Panc1 (cell line): ENCODE data around the gene DNM3. TPM values are rescaled to one million over a fixed set of nuclear protein-coding genes. Genes with fewer than 3 reads are reported as not detected.

Experiments used
- ATAC-seq: fragments of 200-7000 bp; cut with Tn5 transposase; 2 replicates; pipeline ENCODE4 v1.9.1; 2020; ENCODE audit warnings: mild to moderate bottlenecking, moderate library complexity
- BruUV-seq: library from RNA; stranded (reverse); fragments of 400-500 nt; replicated peaks from 2 replicates; lab custom pipeline; 2021; lab: Mats Ljungman, UMichigan
- CTCF ChIA-PET: fragments of 300-600 bp; sonication (Branson Sonifier 250); formaldehyde crosslinking; loops from one replicate; lab custom pipeline; 2022; ENCODE audit warnings: antibody characterized with exemption; lab: Charles Lee
- POLR2A ChIA-PET: fragments of 300-600 bp; sonication (Branson Sonifier 250); formaldehyde crosslinking; loops from one replicate; lab custom pipeline; 2022; ENCODE audit warnings: antibody characterized with exemption; lab: Charles Lee
- DNase-seq: peaks from one replicate; pipeline ENCODE4 v3.0.0-alpha.2; 2010; ENCODE audit warnings: low read depth, low spot score
- H3K27ac ChIP-seq: 2 replicates; pipeline ENCODE4 v1.5.1; 2011; ENCODE audit warnings: mild to moderate bottlenecking, low read length, inconsistent platforms
- H3K27me3 ChIP-seq: fragments of 200-500 bp; sonication (Bioruptor generic); 2 replicates; pipeline ENCODE4 v1.6.0; 2014; ENCODE audit warnings: low read length, inconsistent platforms; ENCODE audit not compliant: control insufficient read depth, insufficient read depth
- H3K36me3 ChIP-seq: fragments of 200-500 bp; sonication (Bioruptor generic); 2 replicates; pipeline ENCODE4 v1.5.1; 2014; ENCODE audit warnings: inconsistent platforms, mild to moderate bottlenecking, low read length, moderate library complexity; ENCODE audit not compliant: control insufficient read depth, insufficient read depth
- H3K4me1 ChIP-seq: 2 replicates; pipeline ENCODE4 v1.5.1; 2011; ENCODE audit warnings: inconsistent platforms, mild to moderate bottlenecking, low read length, moderate library complexity; ENCODE audit not compliant: control insufficient read depth, insufficient read depth
- H3K4me3 ChIP-seq, 2 experiments: 2 replicates each; pipeline ENCODE4 v1.5.1; 2011 to 2012; ENCODE audit warnings: low read depth in 2 of 2, low read length in 2 of 2, mild to moderate bottlenecking in 2 of 2, inconsistent platforms in 1 of 2, moderate library complexity in 1 of 2
- H3K9me3 ChIP-seq: fragments of 200-500 bp; sonication (Bioruptor generic); 2 replicates; pipeline ENCODE4 v1.5.1; 2014; ENCODE audit warnings: low read depth, mild to moderate bottlenecking, inconsistent platforms, low read length, moderate library complexity; ENCODE audit not compliant: control insufficient read depth, insufficient read depth
- CTCF ChIP-seq: fragments of 450-650 bp; IDR thresholded peaks from 2 replicates; pipeline ENCODE4 v1.5.1; 2017; ENCODE audit warnings: mild to moderate bottlenecking
- POLR2AphosphoS5 ChIP-seq: IDR thresholded peaks from 2 replicates; pipeline ENCODE4 v1.6.1; 2012; ENCODE audit warnings: mild to moderate bottlenecking, low read depth, low read length, moderate library complexity
- REST ChIP-seq, 2 experiments: IDR thresholded peaks; 2 replicates each; pipeline ENCODE4 v1.6.1; 2011 to 2012; ENCODE audit warnings: low read depth in 2 of 2, control low read depth in 1 of 2, low read length in 1 of 2, mild to moderate bottlenecking in 1 of 2, moderate library complexity in 1 of 2; ENCODE audit not compliant: insufficient read depth in 1 of 2
- SIN3A ChIP-seq: IDR thresholded peaks from 2 replicates; pipeline ENCODE4 v1.6.1; 2012; ENCODE audit warnings: low read depth, mild to moderate bottlenecking, low read length, moderate library complexity, borderline replicate concordance; ENCODE audit not compliant: insufficient read depth
- TCF7L2 ChIP-seq: IDR thresholded peaks from 2 replicates; pipeline ENCODE4 v1.6.1; 2011; ENCODE audit warnings: mild to moderate bottlenecking, low read depth, low read length, inconsistent platforms
- in situ Hi-C: cut with HindIII; loops from 2 replicates; pipeline ENCODE4 v1.10.0; 2016; ENCODE audit warnings: low sequenced_read_pairs, low pct_unique_long_range_greater_than_20kb
- intact Hi-C: fragments of 100-400 bp; cut with micrococcal nuclease; formaldehyde crosslinking; loops from one replicate; pipeline ENCODE4 v1.10.0; 2022; ENCODE audit not compliant: unreplicated experiment
- total RNA-seq: library from RNA; stranded (reverse); gene quantifications from one replicate; pipeline ENCODE4 v1.2.1, GENCODE V29; 2021; ENCODE audit not compliant: unreplicated experiment

DNM3 gene
- total RNA-seq, 1 experiment from 2014 or later, result 0.46 TPM

- peak overlapping the region; percentile 78; the same call in 1 of the 2 replicates for H3K27ac ChIP-seq
- H3K9me3 ChIP-seq, result no peaks in the 10 kb centered on the region
- TF ChIP-seq TCF7L2 (no peak), SIN3A (no peak), POLR2AphosphoS5 (no peak), REST (IDR thresholded peaks at IDR 0.05; ENCODE audit: insufficient read depth in 1 of 2, low read depth in 2 of 2, low read length in 1 of 2) (no peak), CTCF (no peak)
- H3K4me1 ChIP-seq, result peaks cover 9% of the 10 kb centered on the region
- no peak overlapping the region for H3K4me3 ChIP-seq
- no peaks in the 10 kb centered on the region for H3K36me3 ChIP-seq
- no peak for DNase-seq
- 0 out of 2 replicates have a peak, but pooled peaks have one; percentile 26 for ATAC-seq
- CTCF ChIA-PET, result no interaction called here
- intact Hi-C loops, result no loop called here
- POLR2A ChIA-PET, result no interaction called here
- BruUV-seq, result no TSS peak
- in situ Hi-C loops, result no loop called here
- H3K27me3 ChIP-seq, result no peaks in the 10 kb centered on the region
Measured at GRCh38 chr1:172146141-172146850, 305.0 kb downstream of the DNM3 start.

DNA sequence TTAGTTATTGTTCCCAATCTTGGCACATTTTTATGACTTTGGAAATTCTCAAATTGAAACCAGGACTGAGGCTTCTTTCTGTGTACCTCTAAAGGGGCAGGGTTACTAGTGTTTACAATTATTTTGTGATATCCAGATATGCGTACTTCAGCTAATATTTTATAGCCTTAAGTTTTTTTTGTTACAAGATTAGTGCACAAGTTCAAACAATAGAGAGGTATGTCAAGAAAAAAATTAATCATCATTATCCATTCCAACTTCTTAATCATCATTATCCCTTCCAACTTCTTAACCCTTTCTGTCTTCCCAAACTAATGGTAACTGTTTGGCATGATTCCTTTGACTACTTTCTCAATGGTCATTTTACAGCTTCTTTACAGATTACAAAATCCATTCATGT, 306.2 kb downstream of the DNM3 start:
- no peaks in the 10 kb centered on the region for H3K36me3 ChIP-seq
- no TSS peak for BruUV-seq
- CTCF ChIA-PET, result no interaction called here
- intact Hi-C loops (no loop called here), in situ Hi-C loops (no loop called here)
- no peak for ATAC-seq
- H3K4me3 ChIP-seq, result no peak overlapping the region
- no peak overlapping the region; the same call in 1 of the 2 replicates for H3K27ac ChIP-seq
- POLR2A ChIA-PET, result interaction anchor here (0.8 kb wide), 1 partner anchor 78 kb away, joined by 6 read pairs; no protein-coding TSS in a partner anchor
- no peaks in the 10 kb centered on the region for H3K27me3 ChIP-seq
- H3K9me3 ChIP-seq, result no peaks in the 10 kb centered on the region
- peaks cover 5% of the 10 kb centered on the region; the same call in 1 of the 2 replicates for H3K4me1 ChIP-seq
- no peak for DNase-seq
- no peak for TF ChIP-seq REST (IDR thresholded peaks at IDR 0.05; ENCODE audit: insufficient read depth in 1 of 2, low read depth in 2 of 2, low read length in 1 of 2)
